H1 (cell line): ENCODE measurements around the gene ARHGEF40. TPM values are rescaled to one million over a fixed set of nuclear protein-coding genes. Genes with fewer than 3 reads are reported as not detected.

Source experiments
- BACH1 ChIP-seq: IDR thresholded peaks from 2 replicates; pipeline ENCODE4 v1.6.1; 2012; ENCODE audit warnings: low read length, improper control_type of control experiment
- CBX8 ChIP-seq: fragments of 300-800, 300-1000 bp; sonication (generic); IDR thresholded peaks from 2 replicates; pipeline ENCODE4 v1.7.1; 2016; ENCODE audit warnings: low read depth, low read length, borderline replicate concordance
- JUN ChIP-seq: IDR thresholded peaks from 2 replicates; pipeline ENCODE4 v1.6.1; 2011; ENCODE audit warnings: low read depth, mild to moderate bottlenecking, improper control_type of control experiment, low read length
- polyA plus RNA-seq, 7 experiments: library from polyadenylated mRNA; depleted of rRNA in 3 of 7; stranded (reverse) in 5 of 7; unstranded in 2 of 7; fragments of >200 nt in 5 of 7; fragments of 200-250 nt in 2 of 7; gene quantifications; 1 replicate in 5 of 7; 2 replicates in 1 of 7; 4 replicates in 1 of 7; pipeline versions ENCODE4 v1.2.1 to v1.2.3, GENCODE V29; 2011 to 2013; ENCODE audit warnings: missing spikeins in 2 of 7, mixed read lengths in 2 of 7
- total RNA-seq: library from RNA; stranded (reverse); fragmentation: NEBNext Ultra II Directional; extraction: Animal tissue kit (Norgen Biotek cat#: 25700); gene quantifications from 2 replicates; pipeline ENCODE4 v1.2.1, GENCODE V29; 2021
- TF ChIP-seq, protein P1 (sequence below): fragments of 300-600 bp; sonication (generic); IDR thresholded peaks from 2 replicates; pipeline ENCODE4 v1.7.1; 2012; ENCODE audit warnings: low read length, moderate library complexity, mild to moderate bottlenecking, inconsistent platforms; ENCODE audit not compliant: insufficient replicate concordance

The ARHGEF40 gene
- total and polyA plus RNA-seq, 2 of the 8 experiments (the other 6 are each of a cell fraction or from before 2014, with no cell fraction given): 53.1 to 101 TPM

DNA sequence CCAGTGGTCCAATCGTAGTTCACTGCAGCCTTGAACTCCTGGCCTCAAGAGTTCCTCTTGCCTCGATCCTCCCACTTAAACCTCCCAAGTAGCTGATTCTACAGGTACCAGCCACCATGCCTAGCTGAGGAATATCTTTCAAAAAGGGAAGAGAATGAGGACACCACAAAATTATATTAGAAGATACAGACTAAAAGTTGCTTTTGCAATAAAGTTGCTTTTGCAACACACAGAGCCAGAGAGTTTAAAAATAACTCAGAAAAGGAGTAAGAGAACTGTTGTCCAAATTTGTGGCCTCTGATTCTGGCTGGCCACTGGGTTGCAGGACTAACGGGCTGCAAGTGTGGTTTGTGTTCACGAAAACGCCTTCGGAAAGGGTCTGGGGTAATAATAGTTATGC, 50.6 kb downstream of the ARHGEF40 start (continued):
- TF ChIP-seq, protein P1, sequence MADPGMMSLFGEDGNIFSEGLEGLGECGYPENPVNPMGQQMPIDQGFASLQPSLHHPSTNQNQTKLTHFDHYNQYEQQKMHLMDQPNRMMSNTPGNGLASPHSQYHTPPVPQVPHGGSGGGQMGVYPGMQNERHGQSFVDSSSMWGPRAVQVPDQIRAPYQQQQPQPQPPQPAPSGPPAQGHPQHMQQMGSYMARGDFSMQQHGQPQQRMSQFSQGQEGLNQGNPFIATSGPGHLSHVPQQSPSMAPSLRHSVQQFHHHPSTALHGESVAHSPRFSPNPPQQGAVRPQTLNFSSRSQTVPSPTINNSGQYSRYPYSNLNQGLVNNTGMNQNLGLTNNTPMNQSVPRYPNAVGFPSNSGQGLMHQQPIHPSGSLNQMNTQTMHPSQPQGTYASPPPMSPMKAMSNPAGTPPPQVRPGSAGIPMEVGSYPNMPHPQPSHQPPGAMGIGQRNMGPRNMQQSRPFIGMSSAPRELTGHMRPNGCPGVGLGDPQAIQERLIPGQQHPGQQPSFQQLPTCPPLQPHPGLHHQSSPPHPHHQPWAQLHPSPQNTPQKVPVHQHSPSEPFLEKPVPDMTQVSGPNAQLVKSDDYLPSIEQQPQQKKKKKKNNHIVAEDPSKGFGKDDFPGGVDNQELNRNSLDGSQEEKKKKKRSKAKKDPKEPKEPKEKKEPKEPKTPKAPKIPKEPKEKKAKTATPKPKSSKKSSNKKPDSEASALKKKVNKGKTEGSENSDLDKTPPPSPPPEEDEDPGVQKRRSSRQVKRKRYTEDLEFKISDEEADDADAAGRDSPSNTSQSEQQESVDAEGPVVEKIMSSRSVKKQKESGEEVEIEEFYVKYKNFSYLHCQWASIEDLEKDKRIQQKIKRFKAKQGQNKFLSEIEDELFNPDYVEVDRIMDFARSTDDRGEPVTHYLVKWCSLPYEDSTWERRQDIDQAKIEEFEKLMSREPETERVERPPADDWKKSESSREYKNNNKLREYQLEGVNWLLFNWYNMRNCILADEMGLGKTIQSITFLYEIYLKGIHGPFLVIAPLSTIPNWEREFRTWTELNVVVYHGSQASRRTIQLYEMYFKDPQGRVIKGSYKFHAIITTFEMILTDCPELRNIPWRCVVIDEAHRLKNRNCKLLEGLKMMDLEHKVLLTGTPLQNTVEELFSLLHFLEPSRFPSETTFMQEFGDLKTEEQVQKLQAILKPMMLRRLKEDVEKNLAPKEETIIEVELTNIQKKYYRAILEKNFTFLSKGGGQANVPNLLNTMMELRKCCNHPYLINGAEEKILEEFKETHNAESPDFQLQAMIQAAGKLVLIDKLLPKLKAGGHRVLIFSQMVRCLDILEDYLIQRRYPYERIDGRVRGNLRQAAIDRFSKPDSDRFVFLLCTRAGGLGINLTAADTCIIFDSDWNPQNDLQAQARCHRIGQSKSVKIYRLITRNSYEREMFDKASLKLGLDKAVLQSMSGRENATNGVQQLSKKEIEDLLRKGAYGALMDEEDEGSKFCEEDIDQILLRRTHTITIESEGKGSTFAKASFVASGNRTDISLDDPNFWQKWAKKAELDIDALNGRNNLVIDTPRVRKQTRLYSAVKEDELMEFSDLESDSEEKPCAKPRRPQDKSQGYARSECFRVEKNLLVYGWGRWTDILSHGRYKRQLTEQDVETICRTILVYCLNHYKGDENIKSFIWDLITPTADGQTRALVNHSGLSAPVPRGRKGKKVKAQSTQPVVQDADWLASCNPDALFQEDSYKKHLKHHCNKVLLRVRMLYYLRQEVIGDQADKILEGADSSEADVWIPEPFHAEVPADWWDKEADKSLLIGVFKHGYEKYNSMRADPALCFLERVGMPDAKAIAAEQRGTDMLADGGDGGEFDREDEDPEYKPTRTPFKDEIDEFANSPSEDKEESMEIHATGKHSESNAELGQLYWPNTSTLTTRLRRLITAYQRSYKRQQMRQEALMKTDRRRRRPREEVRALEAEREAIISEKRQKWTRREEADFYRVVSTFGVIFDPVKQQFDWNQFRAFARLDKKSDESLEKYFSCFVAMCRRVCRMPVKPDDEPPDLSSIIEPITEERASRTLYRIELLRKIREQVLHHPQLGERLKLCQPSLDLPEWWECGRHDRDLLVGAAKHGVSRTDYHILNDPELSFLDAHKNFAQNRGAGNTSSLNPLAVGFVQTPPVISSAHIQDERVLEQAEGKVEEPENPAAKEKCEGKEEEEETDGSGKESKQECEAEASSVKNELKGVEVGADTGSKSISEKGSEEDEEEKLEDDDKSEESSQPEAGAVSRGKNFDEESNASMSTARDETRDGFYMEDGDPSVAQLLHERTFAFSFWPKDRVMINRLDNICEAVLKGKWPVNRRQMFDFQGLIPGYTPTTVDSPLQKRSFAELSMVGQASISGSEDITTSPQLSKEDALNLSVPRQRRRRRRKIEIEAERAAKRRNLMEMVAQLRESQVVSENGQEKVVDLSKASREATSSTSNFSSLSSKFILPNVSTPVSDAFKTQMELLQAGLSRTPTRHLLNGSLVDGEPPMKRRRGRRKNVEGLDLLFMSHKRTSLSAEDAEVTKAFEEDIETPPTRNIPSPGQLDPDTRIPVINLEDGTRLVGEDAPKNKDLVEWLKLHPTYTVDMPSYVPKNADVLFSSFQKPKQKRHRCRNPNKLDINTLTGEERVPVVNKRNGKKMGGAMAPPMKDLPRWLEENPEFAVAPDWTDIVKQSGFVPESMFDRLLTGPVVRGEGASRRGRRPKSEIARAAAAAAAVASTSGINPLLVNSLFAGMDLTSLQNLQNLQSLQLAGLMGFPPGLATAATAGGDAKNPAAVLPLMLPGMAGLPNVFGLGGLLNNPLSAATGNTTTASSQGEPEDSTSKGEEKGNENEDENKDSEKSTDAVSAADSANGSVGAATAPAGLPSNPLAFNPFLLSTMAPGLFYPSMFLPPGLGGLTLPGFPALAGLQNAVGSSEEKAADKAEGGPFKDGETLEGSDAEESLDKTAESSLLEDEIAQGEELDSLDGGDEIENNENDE: no peak
- TF ChIP-seq JUN: no peak
- TF ChIP-seq CBX8: no peak
- no peak for TF ChIP-seq BACH1
